ENCODE measurements around the gene SSR3.
"Not testable (repeated sequence)": the region's sequence is repeated elsewhere in the genome, so short reads cannot be mapped to it uniquely, and the experiment has no call there.

DNA sequence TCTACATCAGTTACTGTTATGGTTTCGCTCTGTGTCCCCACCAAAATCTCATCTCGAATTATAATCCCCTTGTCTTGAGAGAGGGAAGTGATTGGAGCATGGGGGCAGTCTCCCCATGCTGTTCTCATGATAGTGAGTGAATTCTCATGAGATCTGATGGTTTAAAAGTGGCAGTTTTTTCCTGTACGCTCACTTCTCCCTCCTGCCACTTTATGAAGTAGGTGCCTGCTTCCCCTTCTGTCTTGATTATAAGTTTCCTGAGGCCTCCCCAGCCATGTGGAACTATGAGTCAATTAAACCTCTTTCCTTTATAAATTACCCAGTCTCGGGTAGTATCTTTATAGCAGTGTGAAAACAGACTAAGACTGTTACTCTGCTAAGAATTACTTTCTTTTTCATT is 15.0 kb upstream of the SSR3 start:
- TF ChIP-seq POLR2A (IDR thresholded peaks at IDR 0.05), result not testable (repeated sequence)
- TF ChIP-seq, protein P1, sequence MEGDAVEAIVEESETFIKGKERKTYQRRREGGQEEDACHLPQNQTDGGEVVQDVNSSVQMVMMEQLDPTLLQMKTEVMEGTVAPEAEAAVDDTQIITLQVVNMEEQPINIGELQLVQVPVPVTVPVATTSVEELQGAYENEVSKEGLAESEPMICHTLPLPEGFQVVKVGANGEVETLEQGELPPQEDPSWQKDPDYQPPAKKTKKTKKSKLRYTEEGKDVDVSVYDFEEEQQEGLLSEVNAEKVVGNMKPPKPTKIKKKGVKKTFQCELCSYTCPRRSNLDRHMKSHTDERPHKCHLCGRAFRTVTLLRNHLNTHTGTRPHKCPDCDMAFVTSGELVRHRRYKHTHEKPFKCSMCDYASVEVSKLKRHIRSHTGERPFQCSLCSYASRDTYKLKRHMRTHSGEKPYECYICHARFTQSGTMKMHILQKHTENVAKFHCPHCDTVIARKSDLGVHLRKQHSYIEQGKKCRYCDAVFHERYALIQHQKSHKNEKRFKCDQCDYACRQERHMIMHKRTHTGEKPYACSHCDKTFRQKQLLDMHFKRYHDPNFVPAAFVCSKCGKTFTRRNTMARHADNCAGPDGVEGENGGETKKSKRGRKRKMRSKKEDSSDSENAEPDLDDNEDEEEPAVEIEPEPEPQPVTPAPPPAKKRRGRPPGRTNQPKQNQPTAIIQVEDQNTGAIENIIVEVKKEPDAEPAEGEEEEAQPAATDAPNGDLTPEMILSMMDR (IDR thresholded peaks at IDR 0.05), result not testable (repeated sequence)

All from uterus (tissue), 2 donors.